SK-N-SH (cell line): ENCODE measurements around the gene TOMT.

Experiments used
- CTCF ChIP-seq: fragments of 200-600 bp; sonication (generic); IDR thresholded peaks from 2 replicates; pipeline ENCODE4 v1.6.1; 2017; ENCODE audit warnings: antibody characterized with exemption, mild to moderate bottlenecking, moderate library complexity
- EZH2phosphoT487 ChIP-seq: fragments of 200-600 bp; sonication (generic); IDR thresholded peaks from 2 replicates; pipeline ENCODE4 v1.6.1; 2017; ENCODE audit warnings: low read depth, mixed run types, mild to moderate bottlenecking, antibody characterized with exemption, moderate library complexity, borderline replicate concordance
- RAD21 ChIP-seq: IDR thresholded peaks from 2 replicates; pipeline ENCODE4 v1.6.1; 2012; ENCODE audit warnings: mild to moderate bottlenecking, low read length

- TF ChIP-seq EZH2phosphoT487 (no peak), CTCF (peak; percentile 30), RAD21 (no peak)
Observed at GRCh38 chr11:72075109-72075508, 30.6 kb upstream of the TOMT start.
